MM.1S (cell line): ENCODE results near the gene TMEM239.
A peak's percentile ranks its signal among the peaks of the same experiment; 100 is the strongest.

Experiments used
- DNase-seq: peaks from one replicate; pipeline ENCODE4 v3.0.0-alpha.2; 2015
- H2AFZ ChIP-seq: fragments of 300-600 bp; sonication (generic); 2 replicates; pipeline ENCODE4 v1.6.0; 2016; ENCODE audit warnings: antibody characterized with exemption, low read length
- H3F3A ChIP-seq: fragments of 300-600 bp; sonication (generic); 2 replicates; pipeline ENCODE4 v1.6.1; 2016; ENCODE audit warnings: mild to moderate bottlenecking, antibody characterized with exemption, low read length, moderate library complexity, mixed read lengths; ENCODE audit not compliant: insufficient read depth
- H3K27ac ChIP-seq: fragments of 300-600 bp; sonication (generic); 2 replicates; pipeline ENCODE4 v1.5.1; 2016; ENCODE audit warnings: mild to moderate bottlenecking, low read length
- H3K27me3 ChIP-seq: fragments of 300-600 bp; sonication (generic); replicated peaks from 2 replicates; pipeline ENCODE4 v1.6.0; 2016; ENCODE audit warnings: low read length; ENCODE audit not compliant: insufficient read depth
- H3K36me3 ChIP-seq: fragments of 300-600 bp; sonication (generic); replicated peaks from 2 replicates; pipeline ENCODE4 v1.6.1; 2016; ENCODE audit warnings: mild to moderate bottlenecking, low read length, mixed read lengths; ENCODE audit not compliant: insufficient read depth
- H3K4me1 ChIP-seq: fragments of 300-600 bp; sonication (generic); 2 replicates; pipeline ENCODE4 v1.6.1; 2016; ENCODE audit warnings: low read length, mixed read lengths
- H3K4me2 ChIP-seq: fragments of 300-600 bp; sonication (generic); 2 replicates; pipeline ENCODE4 v1.6.0; 2016; ENCODE audit warnings: low read depth, low read length
- H3K4me3 ChIP-seq: fragments of 300-600 bp; sonication (generic); 2 replicates; pipeline ENCODE4 v1.5.1; 2016; ENCODE audit warnings: low read length, mixed read lengths
- H3K79me2 ChIP-seq: fragments of 300-600 bp; sonication (generic); 2 replicates; pipeline ENCODE4 v1.6.1; 2016; ENCODE audit warnings: mixed run types, low read length, mixed read lengths
- H3K9ac ChIP-seq: fragments of 300-600 bp; sonication (generic); 2 replicates; pipeline ENCODE4 v1.6.1; 2016; ENCODE audit warnings: low read length, mixed read lengths
- H3K9me2 ChIP-seq: fragments of 300-600 bp; sonication (generic); replicated peaks from 2 replicates; pipeline ENCODE4 v1.6.1; 2016; ENCODE audit warnings: mild to moderate bottlenecking, low read length, mixed read lengths; ENCODE audit not compliant: insufficient read depth
- H3K9me3 ChIP-seq: fragments of 300-600 bp; sonication (generic); replicated peaks from 2 replicates; pipeline ENCODE4 v1.6.1; 2016; ENCODE audit warnings: mild to moderate bottlenecking, low read length, mixed read lengths; ENCODE audit not compliant: insufficient read depth
- H4K20me1 ChIP-seq: fragments of 300-600 bp; sonication (generic); 2 replicates; pipeline ENCODE4 v1.6.1; 2016; ENCODE audit warnings: mild to moderate bottlenecking, low read length, moderate library complexity, mixed read lengths; ENCODE audit not compliant: insufficient read depth
- CTCF ChIP-seq: fragments of 300-600 bp; sonication (generic); IDR thresholded peaks from 2 replicates; pipeline ENCODE4 v1.5.1; 2016; ENCODE audit warnings: antibody characterized with exemption, low read length, mixed read lengths
- EZH2 ChIP-seq: fragments of 300-600 bp; sonication (generic); optimal IDR thresholded peaks from 2 replicates; pipeline ENCODE3; 2017; ENCODE audit warnings: low read depth, mild to moderate bottlenecking, antibody characterized with exemption, low read length, mixed read lengths
- EZH2phosphoT487 ChIP-seq: fragments of 300-600 bp; sonication (generic); IDR thresholded peaks from 2 replicates; pipeline ENCODE4 v1.6.1; 2018; ENCODE audit warnings: antibody characterized with exemption, low read length

The TMEM239 gene

DNA sequence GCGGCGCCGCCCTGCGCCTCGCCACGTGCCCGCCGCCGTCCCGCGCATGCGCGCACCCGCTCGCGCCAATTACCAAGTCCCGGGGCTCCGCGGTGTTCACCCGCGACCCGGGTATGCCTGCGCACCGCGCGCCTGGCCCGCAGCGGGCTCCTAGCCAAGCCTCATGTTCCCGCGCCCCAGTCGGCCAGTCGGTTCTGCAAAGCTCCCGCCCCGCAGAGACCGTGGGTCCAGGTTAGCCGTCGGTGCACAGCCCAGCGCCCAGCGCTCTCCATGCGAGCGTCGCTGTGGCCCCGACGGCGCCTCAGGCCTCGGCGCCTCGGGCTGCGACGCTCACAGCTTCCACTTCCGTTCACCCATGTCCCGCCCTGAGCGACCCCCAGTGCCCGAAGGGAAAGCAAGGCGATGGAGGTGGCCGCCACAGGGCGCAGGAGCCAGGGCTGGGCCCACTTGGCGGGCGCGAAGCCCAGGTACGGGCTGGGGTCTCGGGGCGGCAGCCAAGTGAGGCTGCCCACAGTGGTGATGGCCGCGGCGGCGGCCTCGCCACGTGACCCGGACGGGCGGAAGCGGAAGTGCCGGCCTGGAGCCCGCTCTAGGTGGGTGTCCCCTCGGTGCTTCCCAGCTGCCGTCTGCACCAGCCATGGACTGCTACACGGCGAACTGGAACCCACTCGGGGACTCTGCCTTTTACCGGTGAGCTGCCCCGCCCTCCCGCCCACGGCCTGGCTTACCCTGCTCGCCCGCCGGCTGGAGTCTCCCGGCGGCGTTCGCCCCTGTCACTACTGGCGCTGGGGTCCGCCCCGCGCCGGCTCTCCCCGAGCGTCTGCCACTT, 24.2 kb downstream of the TMEM239 start, which contains the start of the genes PCED1A and VPS16:
PCED1A (minus strand) TSS at position 518 of the 829 bp plus-strand sequence. CDS start 743 bp downstream, outside the sequence.
VPS16 (plus strand) TSS at position 608 of the 829 bp plus-strand sequence; CDS start at position 638, 30 bp downstream.
- H2AFZ ChIP-seq = peak within 1 kb of the TSS; percentile 97

DNA sequence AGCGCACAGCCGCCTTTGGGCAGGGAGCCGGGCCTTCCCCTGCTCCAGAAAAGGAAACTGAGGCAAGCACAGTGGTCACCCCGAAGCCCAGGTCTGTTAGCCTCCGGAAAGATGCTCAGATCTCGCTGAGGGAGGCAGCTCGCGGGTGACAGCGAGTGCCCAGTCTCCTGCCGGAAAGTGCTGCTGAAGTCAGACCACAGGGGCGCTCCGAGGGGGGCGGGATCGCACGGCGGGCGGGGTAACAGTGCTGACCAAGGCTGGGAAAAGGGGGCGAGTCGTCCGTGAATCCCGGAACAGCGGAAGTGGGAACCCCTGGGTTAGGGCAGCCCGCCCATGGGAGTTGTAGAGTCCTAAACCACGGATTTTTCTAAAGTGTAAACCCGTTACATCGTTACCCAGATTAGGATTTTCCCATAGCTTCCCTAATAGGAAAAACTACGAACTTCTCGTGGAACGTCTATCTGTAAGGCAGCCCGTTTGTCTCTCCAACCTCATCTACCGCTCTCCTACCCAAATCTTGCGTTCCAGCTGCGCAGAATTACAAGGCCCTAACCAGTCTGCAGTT, 24.9 kb downstream of the TMEM239 start:
- peak overlapping the region; percentile 97 for H3K4me3 ChIP-seq
- peak overlapping the region; percentile 67 for H3K4me2 ChIP-seq
- DNase-seq = peak; percentile 29
- no peaks in the 10 kb centered on the region for H3K9me3 ChIP-seq
- peak overlapping the region; percentile 59; the same call in 1 of the 2 replicates for H3K9ac ChIP-seq
- no peak for TF ChIP-seq EZH2phosphoT487
- no peak for TF ChIP-seq CTCF
- TF ChIP-seq EZH2 = no peak
- H3K79me2 ChIP-seq = peaks cover 10% of the 10 kb centered on the region
- H3F3A ChIP-seq = no peaks in the 10 kb centered on the region
- no peaks in the 10 kb centered on the region for H3K27me3 ChIP-seq
- H3K4me1 ChIP-seq = peaks cover 5% of the 10 kb centered on the region; the same call in 1 of the 2 replicates
- H4K20me1 ChIP-seq = no peaks in the 10 kb centered on the region
- peak overlapping the region; percentile 92 for H2AFZ ChIP-seq
- H3K36me3 ChIP-seq = no peaks in the 10 kb centered on the region
- no peak overlapping the region for H3K27ac ChIP-seq
- H3K9me2 ChIP-seq = no peaks in the 10 kb centered on the region

More for the DNA sequence above, 24.2 kb downstream of the TMEM239 start, which contains the start of the genes PCED1A and VPS16:
- Histone ChIP-seq H3K4me2 (peak within 1 kb of the TSS; percentile 96), H3K4me3 (peak within 1 kb of the TSS; percentile 97), H3K9me2 (no peaks in the 10 kb centered on the region), H3K79me2 (peaks cover 10% of the 10 kb centered on the region), H4K20me1 (no peaks in the 10 kb centered on the region), H3K9me3 (no peaks in the 10 kb centered on the region), H3K36me3 (no peaks in the 10 kb centered on the region), H3K27me3 (no peaks in the 10 kb centered on the region), H3F3A (no peaks in the 10 kb centered on the region), H3K9ac (peak within 1 kb of the TSS; percentile 94), H3K4me1 (peaks cover 5% of the 10 kb centered on the region; the same call in 1 of the 2 replicates), H3K27ac (peak within 1 kb of the TSS; percentile 44; the same call in 1 of the 2 replicates)
- peak; percentile 82 for DNase-seq
- TF ChIP-seq EZH2phosphoT487 (no peak), EZH2 (no peak), CTCF (no peak)

DNA sequence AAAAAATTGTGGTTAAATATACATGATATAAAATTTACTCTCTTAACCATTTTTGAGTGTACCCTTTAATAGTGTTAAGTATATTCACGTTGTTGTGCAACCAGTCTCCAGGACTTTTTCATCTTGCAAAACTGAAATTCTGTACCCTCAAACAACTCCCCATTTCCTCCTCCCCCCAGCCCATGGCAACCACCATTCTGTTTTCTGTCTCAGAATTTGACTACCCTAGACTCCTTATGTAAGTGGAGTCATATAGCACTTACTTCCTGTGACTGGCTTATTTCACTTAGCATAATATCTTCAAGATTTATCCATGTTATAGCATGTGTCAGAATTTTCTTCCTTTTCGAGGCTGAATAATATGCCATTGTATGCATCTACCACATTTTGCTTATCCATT, 29.4 kb downstream of the TMEM239 start:
- H3K79me2 ChIP-seq = peaks cover 10% of the 10 kb centered on the region

More for the DNA sequence above, 29.4 kb downstream of the TMEM239 start:
- Histone ChIP-seq H3K4me3 (no peak overlapping the region), H3K9me3 (no peaks in the 10 kb centered on the region), H3K27ac (no peak overlapping the region), H3F3A (no peaks in the 10 kb centered on the region), H3K9me2 (no peaks in the 10 kb centered on the region), H3K4me2 (no peak overlapping the region), H3K9ac (no peak overlapping the region), H2AFZ (no peak overlapping the region), H3K36me3 (no peaks in the 10 kb centered on the region), H4K20me1 (no peaks in the 10 kb centered on the region), H3K27me3 (no peaks in the 10 kb centered on the region), H3K4me1 (no peaks in the 10 kb centered on the region)
- TF ChIP-seq EZH2phosphoT487 (no peak), EZH2 (no peak), CTCF (no peak)
- DNase-seq = no peak
